DOHH2 (cell line): ENCODE data around the gene MGP.
A peak's percentile ranks its signal among the peaks of the same experiment; 100 is the strongest.

ENCODE experiments used
- H3F3A ChIP-seq: fragments of 200-600 bp; sonication (generic), shearing (Covaris generic); 2 replicates; pipeline ENCODE4 v1.6.0; 2016; ENCODE audit warnings: antibody characterized with exemption, mild to moderate bottlenecking; ENCODE audit not compliant: control insufficient read depth, insufficient read depth
- H3K27ac ChIP-seq: fragments of 200-600 bp; sonication (generic); 2 replicates; pipeline ENCODE4 v1.5.1; 2014; ENCODE audit warnings: low read depth, mild to moderate bottlenecking, low read length, moderate library complexity
- H3K27me3 ChIP-seq: fragments of 200-600 bp; sonication (generic); 2 replicates; pipeline ENCODE4 v1.6.1; 2014; ENCODE audit warnings: mild to moderate bottlenecking, low read length, mixed read lengths; ENCODE audit not compliant: control insufficient read depth
- H3K36me3 ChIP-seq: fragments of 200-600 bp; sonication (generic); 2 replicates; pipeline ENCODE4 v1.6.1; 2014; ENCODE audit warnings: mild to moderate bottlenecking, low read length, moderate library complexity, mixed read lengths; ENCODE audit not compliant: control insufficient read depth
- H3K4me1 ChIP-seq: fragments of 200-600 bp; sonication (generic); 2 replicates; pipeline ENCODE4 v1.6.1; 2014; ENCODE audit warnings: mild to moderate bottlenecking, low read length, mixed read lengths; ENCODE audit not compliant: control insufficient read depth
- H3K4me2 ChIP-seq: fragments of 200-600 bp; sonication (generic); 2 replicates; pipeline ENCODE4 v1.6.0; 2014; ENCODE audit warnings: mild to moderate bottlenecking, low read length, moderate library complexity
- H3K4me3 ChIP-seq: fragments of 200-600 bp; sonication (generic); 2 replicates; pipeline ENCODE4 v1.5.1; 2014; ENCODE audit warnings: mild to moderate bottlenecking, low read length, mixed read lengths
- H3K79me2 ChIP-seq: fragments of 200-600 bp; sonication (generic); 2 replicates; pipeline ENCODE4 v1.6.1; 2014; ENCODE audit warnings: mild to moderate bottlenecking, low read length, mixed read lengths; ENCODE audit not compliant: control insufficient read depth
- H3K9me2 ChIP-seq: fragments of 200-600 bp; sonication (generic); replicated peaks from 2 replicates; pipeline ENCODE4 v1.6.1; 2014; ENCODE audit warnings: mild to moderate bottlenecking, low read length, mixed read lengths; ENCODE audit not compliant: control insufficient read depth
- H3K9me3 ChIP-seq: fragments of 200-600 bp; sonication (generic); 2 replicates; pipeline ENCODE4 v1.6.1; 2014; ENCODE audit warnings: antibody characterized with exemption, low read length, mixed read lengths; ENCODE audit not compliant: control insufficient read depth, insufficient read depth
- H4K20me1 ChIP-seq: fragments of 200-600 bp; sonication (generic); 2 replicates; pipeline ENCODE4 v1.6.0; 2014; ENCODE audit warnings: low read depth, mild to moderate bottlenecking, antibody characterized with exemption, low read length, moderate library complexity; ENCODE audit not compliant: control insufficient read depth, insufficient read depth
- EZH2phosphoT487 ChIP-seq: fragments of 200-600 bp; sonication (generic); IDR thresholded peaks from 2 replicates; pipeline ENCODE4 v1.6.1; 2017; ENCODE audit warnings: borderline replicate concordance, mild to moderate bottlenecking, antibody characterized with exemption, low read length, moderate library complexity, mixed read lengths
- TF ChIP-seq, protein P1 (sequence below): fragments of 200-600 bp; sonication (generic); IDR thresholded peaks from one replicate; pipeline ENCODE4 v1.5.1; 2014; ENCODE audit warnings: antibody characterized with exemption, mild to moderate bottlenecking, low read depth, low read length; ENCODE audit not compliant: poor library complexity, severe bottlenecking

MGP gene

GRCh38 chr12:14876833-14877232 is 8.8 kb downstream of the MGP start:
- Histone ChIP-seq H3K9me3 (peaks cover 25% of the 10 kb centered on the region), H3K4me2 (no peak overlapping the region), H3K79me2 (no peaks in the 10 kb centered on the region), H3K4me3 (no peak overlapping the region), H3K36me3 (peaks cover 18% of the 10 kb centered on the region), H3K4me1 (peaks cover 50% of the 10 kb centered on the region), H3F3A (no peaks in the 10 kb centered on the region; the same call in 1 of the 2 replicates), H3K9me2 (no peaks in the 10 kb centered on the region), H4K20me1 (no peaks in the 10 kb centered on the region), H3K27me3 (no peaks in the 10 kb centered on the region), H3K27ac (no peak overlapping the region)
- no peak for TF ChIP-seq EZH2phosphoT487
- TF ChIP-seq, protein P1, sequence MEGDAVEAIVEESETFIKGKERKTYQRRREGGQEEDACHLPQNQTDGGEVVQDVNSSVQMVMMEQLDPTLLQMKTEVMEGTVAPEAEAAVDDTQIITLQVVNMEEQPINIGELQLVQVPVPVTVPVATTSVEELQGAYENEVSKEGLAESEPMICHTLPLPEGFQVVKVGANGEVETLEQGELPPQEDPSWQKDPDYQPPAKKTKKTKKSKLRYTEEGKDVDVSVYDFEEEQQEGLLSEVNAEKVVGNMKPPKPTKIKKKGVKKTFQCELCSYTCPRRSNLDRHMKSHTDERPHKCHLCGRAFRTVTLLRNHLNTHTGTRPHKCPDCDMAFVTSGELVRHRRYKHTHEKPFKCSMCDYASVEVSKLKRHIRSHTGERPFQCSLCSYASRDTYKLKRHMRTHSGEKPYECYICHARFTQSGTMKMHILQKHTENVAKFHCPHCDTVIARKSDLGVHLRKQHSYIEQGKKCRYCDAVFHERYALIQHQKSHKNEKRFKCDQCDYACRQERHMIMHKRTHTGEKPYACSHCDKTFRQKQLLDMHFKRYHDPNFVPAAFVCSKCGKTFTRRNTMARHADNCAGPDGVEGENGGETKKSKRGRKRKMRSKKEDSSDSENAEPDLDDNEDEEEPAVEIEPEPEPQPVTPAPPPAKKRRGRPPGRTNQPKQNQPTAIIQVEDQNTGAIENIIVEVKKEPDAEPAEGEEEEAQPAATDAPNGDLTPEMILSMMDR, result no peak

DNA sequence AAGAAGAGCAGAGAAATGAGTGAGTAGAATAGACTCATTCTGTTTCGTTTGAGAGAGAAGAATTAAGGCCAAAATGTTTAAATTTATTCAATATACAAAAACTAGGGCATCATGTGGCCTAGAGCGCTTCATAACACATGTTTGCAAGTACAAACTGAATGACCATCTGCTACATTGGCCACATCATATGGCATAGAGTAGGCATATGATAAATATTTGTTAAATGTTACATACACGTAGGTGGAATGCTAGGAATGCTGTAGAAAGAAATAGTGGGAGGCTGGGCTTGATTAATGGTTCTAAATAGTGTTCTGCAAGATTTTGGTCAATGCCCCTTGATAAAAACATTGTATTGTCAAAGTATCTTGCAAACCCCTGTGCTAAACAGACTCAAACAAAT is 10.8 kb downstream of the MGP start:
- no peaks in the 10 kb centered on the region for H3K79me2 ChIP-seq
- no peak overlapping the region for H3K4me2 ChIP-seq
- H3K27me3 ChIP-seq, result no peaks in the 10 kb centered on the region
- no peak overlapping the region for H3K4me3 ChIP-seq
- H3K36me3 ChIP-seq, result peaks cover 12% of the 10 kb centered on the region
- H3F3A ChIP-seq, result no peaks in the 10 kb centered on the region
- TF ChIP-seq, protein P1, result no peak
- TF ChIP-seq EZH2phosphoT487, result no peak
- H3K27ac ChIP-seq, result no peak overlapping the region
- no peaks in the 10 kb centered on the region for H3K9me2 ChIP-seq
- no peaks in the 10 kb centered on the region for H4K20me1 ChIP-seq
- H3K9me3 ChIP-seq, result peaks cover 19% of the 10 kb centered on the region
- peaks cover 31% of the 10 kb centered on the region for H3K4me1 ChIP-seq

- H3K27me3 ChIP-seq, result no peaks in the 10 kb centered on the region
- peaks cover 12% of the 10 kb centered on the region; the same call in 1 of the 2 replicates for H3K9me3 ChIP-seq
- H3K79me2 ChIP-seq, result no peaks in the 10 kb centered on the region
- no peaks in the 10 kb centered on the region for H4K20me1 ChIP-seq
- H3K27ac ChIP-seq, result no peak overlapping the region
- no peaks in the 10 kb centered on the region for H3K9me2 ChIP-seq
- peaks cover 19% of the 10 kb centered on the region for H3K4me1 ChIP-seq
- peak overlapping the region; percentile 16 for H3K4me3 ChIP-seq
- peak overlapping the region; percentile 20; the same call in 1 of the 2 replicates for H3K4me2 ChIP-seq
- TF ChIP-seq, protein P1, result no peak
- TF ChIP-seq EZH2phosphoT487, result no peak
- H3F3A ChIP-seq, result no peaks in the 10 kb centered on the region
- H3K36me3 ChIP-seq, result peaks cover 6% of the 10 kb centered on the region
These were observed 12.0 kb downstream of the MGP start for GRCh38 chr12:14873440-14874185.
